Mesendoderm (in vitro differentiated cells): ENCODE results near the gene RRAS.

Experiments used
- DNase-seq: peaks from one replicate; pipeline ENCODE4 v3.0.0; 2013
- H2AK5ac ChIP-seq: 2 replicates; pipeline ENCODE4 v1.6.1; 2013; ENCODE audit warnings: low read length, inconsistent platforms
- H2BK120ac ChIP-seq: 2 replicates; pipeline ENCODE4 v1.6.1; 2013; ENCODE audit warnings: low read depth, mild to moderate bottlenecking, low read length, moderate library complexity, mixed read lengths
- H2BK15ac ChIP-seq: replicated peaks from 2 replicates; pipeline ENCODE4 v1.6.1; 2013; ENCODE audit warnings: low read depth, mild to moderate bottlenecking, moderate library complexity
- H2BK5ac ChIP-seq: 2 replicates; pipeline ENCODE4 v1.6.1; 2013; ENCODE audit warnings: low read length, inconsistent platforms
- H3K18ac ChIP-seq: 2 replicates; pipeline ENCODE4 v1.6.1; 2013; ENCODE audit warnings: mild to moderate bottlenecking, low read length, mixed read lengths
- H3K23ac ChIP-seq: one replicate; pipeline ENCODE4 v1.6.1; 2013; ENCODE audit warnings: low read length
- H3K27ac ChIP-seq: 2 replicates; pipeline ENCODE4 v1.5.1; 2013; ENCODE audit warnings: low read depth, mild to moderate bottlenecking, inconsistent platforms, low read length, moderate library complexity
- H3K27me3 ChIP-seq: 2 replicates; pipeline ENCODE4 v1.6.1; 2013; ENCODE audit warnings: low read length, control low read depth, mild to moderate bottlenecking, inconsistent platforms; ENCODE audit not compliant: insufficient read depth, poor library complexity
- H3K36me3 ChIP-seq: 2 replicates; pipeline ENCODE4 v1.6.1; 2013; ENCODE audit warnings: low read length, inconsistent platforms; ENCODE audit not compliant: control insufficient read depth, insufficient read depth
- H3K4ac ChIP-seq: one replicate; pipeline ENCODE4 v1.6.1; 2013; ENCODE audit warnings: low read depth, mild to moderate bottlenecking, low read length, moderate library complexity
- H3K4me1 ChIP-seq: 2 replicates; pipeline ENCODE4 v1.6.1; 2013; ENCODE audit warnings: low read depth, low read length, inconsistent platforms; ENCODE audit not compliant: control insufficient read depth
- H3K4me2 ChIP-seq: 2 replicates; pipeline ENCODE4 v1.6.1; 2013; ENCODE audit warnings: low read length
- H3K4me3 ChIP-seq: 2 replicates; pipeline ENCODE4 v1.5.1; 2013; ENCODE audit warnings: mild to moderate bottlenecking, low read length
- H3K56ac ChIP-seq: one replicate; pipeline ENCODE4 v1.6.1; 2013; ENCODE audit warnings: low read length
- H3K79me1 ChIP-seq: 2 replicates; pipeline ENCODE4 v1.6.1; 2013; ENCODE audit warnings: low read length, inconsistent platforms
- H3K79me2 ChIP-seq: 2 replicates; pipeline ENCODE4 v1.6.1; 2013; ENCODE audit warnings: mild to moderate bottlenecking, low read length; ENCODE audit not compliant: control insufficient read depth, insufficient read depth
- H3K9ac ChIP-seq: 2 replicates; pipeline ENCODE4 v1.6.1; 2013; ENCODE audit warnings: low read length, inconsistent platforms
- H4K5ac ChIP-seq: one replicate; pipeline ENCODE4 v1.6.1; 2013; ENCODE audit warnings: low read length
- H4K8ac ChIP-seq: one replicate; pipeline ENCODE4 v1.6.1; 2013; ENCODE audit warnings: low read depth, mild to moderate bottlenecking, control low read depth, low read length, moderate library complexity
- WGBS: extraction: QIAGEN DNeasy Blood & Tissue Kit; methylation state at CpG from one replicate; pipeline ENCODE4 v1.1.7; 2013; ENCODE audit warnings: low lambda C conversion rate, missing lambda C conversion rate; ENCODE audit not compliant: insufficient coverage; ENCODE audit errors: extremely low coverage; 5-methylcytosine and 5-hydroxymethylcytosine counted together

Gene RRAS

DNA sequence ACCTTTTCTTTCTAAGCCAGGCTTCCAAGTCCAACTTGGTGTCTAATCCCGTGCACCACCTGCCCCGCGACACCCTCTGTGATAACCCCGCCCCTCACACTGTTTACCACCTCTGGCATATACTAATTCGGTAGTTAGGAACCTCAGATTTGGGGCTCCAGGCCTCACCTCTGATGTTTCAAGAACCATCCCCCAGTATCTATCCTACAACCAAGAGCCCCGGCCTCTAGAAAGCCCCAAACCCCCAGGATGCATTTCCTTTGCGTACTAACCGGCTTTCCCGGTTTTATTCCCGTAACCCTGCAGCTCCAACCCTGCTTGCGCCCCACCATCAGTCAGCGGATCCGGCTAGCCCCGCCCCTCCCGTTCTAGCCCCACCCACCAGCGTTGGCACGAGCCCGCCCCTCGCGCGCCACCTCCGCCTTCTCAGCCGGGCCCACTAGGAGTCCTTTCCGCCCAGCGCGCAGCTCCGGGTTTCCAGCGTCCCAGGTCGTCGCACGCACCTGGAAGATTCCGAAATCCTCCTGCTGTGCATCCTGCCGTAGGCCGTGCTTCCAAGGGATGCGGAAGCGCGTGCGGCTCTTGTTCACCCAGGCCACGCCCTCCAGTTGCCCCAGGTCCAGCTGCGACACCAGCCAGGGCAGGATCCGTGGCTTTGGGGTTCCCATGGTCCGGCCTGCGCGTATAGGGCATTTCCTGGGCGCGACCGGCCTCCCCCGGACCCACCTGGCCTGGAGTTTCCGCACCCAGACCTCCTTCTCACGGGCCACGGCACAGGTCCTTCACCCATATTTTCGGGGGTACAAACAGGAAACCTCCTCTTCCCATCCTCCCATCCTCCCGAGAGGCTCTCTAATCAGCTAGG lies 24.5 kb upstream of the RRAS start:
- Histone ChIP-seq H3K4me3 (peak overlapping the region; percentile 99), H3K18ac (no peak overlapping the region), H2AK5ac (peak overlapping the region; percentile 99), H3K23ac (peak overlapping the region; percentile 94), H3K4ac (no peak overlapping the region), H3K4me1 (peaks cover 2% of the 10 kb centered on the region), H3K9ac (peak overlapping the region; percentile 99), H3K79me1 (peaks cover 17% of the 10 kb centered on the region), H3K27ac (peak overlapping the region; percentile 55), H3K56ac (peak overlapping the region; percentile 99), H3K4me2 (peak overlapping the region; percentile 100), H4K8ac (no peak overlapping the region), H2BK5ac (peak overlapping the region; percentile 78), H4K5ac (no peak overlapping the region), H3K79me2 (peaks cover 19% of the 10 kb centered on the region), H3K36me3 (peaks cover 8% of the 10 kb centered on the region), H2BK15ac (no peak overlapping the region), H2BK120ac (no peak overlapping the region), H3K27me3 (no peaks in the 10 kb centered on the region)
- DNase-seq, result peak; percentile 92
- WGBS, result no CpG with 5 or more reads among the region's 53 CpGs

GRCh38 chr19:49663224-49663623 lies 23.3 kb upstream of the RRAS start:
- Histone ChIP-seq H3K4me1 (peaks cover 2% of the 10 kb centered on the region), H3K79me1 (peaks cover 17% of the 10 kb centered on the region), H3K36me3 (peaks cover 15% of the 10 kb centered on the region), H3K23ac (no peak overlapping the region), H2BK120ac (no peak overlapping the region), H3K27me3 (no peaks in the 10 kb centered on the region), H2AK5ac (no peak overlapping the region), H3K4me2 (no peak overlapping the region), H3K4ac (no peak overlapping the region), H2BK15ac (no peak overlapping the region), H2BK5ac (no peak overlapping the region), H4K8ac (no peak overlapping the region), H3K27ac (no peak overlapping the region), H3K79me2 (peaks cover 19% of the 10 kb centered on the region), H3K56ac (no peak overlapping the region), H4K5ac (no peak overlapping the region), H3K9ac (no peak overlapping the region), H3K18ac (no peak overlapping the region), H3K4me3 (no peak overlapping the region)
- no peak for DNase-seq
- no CpG with 5 or more reads among the region's 12 CpGs for WGBS

DNA sequence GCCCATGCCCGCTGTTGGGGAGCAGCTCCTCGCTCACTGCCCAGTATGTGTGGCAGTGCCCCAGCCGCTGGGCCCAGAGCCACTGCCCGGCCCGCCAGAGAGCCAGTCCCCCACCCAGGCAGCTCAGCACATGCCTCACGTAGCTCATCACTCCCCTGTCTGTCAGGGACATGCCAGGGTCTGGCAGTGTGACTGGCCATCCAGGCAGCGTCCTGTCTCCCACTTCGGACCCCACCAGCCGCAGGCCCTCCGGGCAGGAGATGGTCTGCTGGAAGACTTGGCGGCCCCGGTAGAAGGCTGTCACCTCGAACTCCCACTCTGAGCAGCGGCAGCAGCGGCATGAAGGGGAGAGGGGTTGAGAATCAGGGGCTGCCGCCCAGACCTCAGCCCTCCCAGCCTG lies 22.1 kb upstream of the RRAS start:
- H2AK5ac ChIP-seq, result no peak overlapping the region
- H3K56ac ChIP-seq, result no peak overlapping the region
- no peak overlapping the region for H3K18ac ChIP-seq
- no CpG with 5 or more reads among the region's 16 CpGs for WGBS
- H4K8ac ChIP-seq, result no peak overlapping the region
- peaks cover 13% of the 10 kb centered on the region for H3K79me1 ChIP-seq
- H3K27me3 ChIP-seq, result no peaks in the 10 kb centered on the region
- no peak overlapping the region for H2BK5ac ChIP-seq
- DNase-seq, result no peak
- no peak overlapping the region for H3K4me3 ChIP-seq
- H3K27ac ChIP-seq, result no peak overlapping the region
- no peak overlapping the region for H3K4me2 ChIP-seq
- no peak overlapping the region for H4K5ac ChIP-seq
- no peak overlapping the region for H2BK120ac ChIP-seq
- no peak overlapping the region for H3K9ac ChIP-seq
- peaks cover 16% of the 10 kb centered on the region for H3K79me2 ChIP-seq
- H3K4ac ChIP-seq, result no peak overlapping the region
- peaks cover 19% of the 10 kb centered on the region for H3K36me3 ChIP-seq
- peaks cover 2% of the 10 kb centered on the region for H3K4me1 ChIP-seq
- H2BK15ac ChIP-seq, result no peak overlapping the region
- H3K23ac ChIP-seq, result no peak overlapping the region

DNA sequence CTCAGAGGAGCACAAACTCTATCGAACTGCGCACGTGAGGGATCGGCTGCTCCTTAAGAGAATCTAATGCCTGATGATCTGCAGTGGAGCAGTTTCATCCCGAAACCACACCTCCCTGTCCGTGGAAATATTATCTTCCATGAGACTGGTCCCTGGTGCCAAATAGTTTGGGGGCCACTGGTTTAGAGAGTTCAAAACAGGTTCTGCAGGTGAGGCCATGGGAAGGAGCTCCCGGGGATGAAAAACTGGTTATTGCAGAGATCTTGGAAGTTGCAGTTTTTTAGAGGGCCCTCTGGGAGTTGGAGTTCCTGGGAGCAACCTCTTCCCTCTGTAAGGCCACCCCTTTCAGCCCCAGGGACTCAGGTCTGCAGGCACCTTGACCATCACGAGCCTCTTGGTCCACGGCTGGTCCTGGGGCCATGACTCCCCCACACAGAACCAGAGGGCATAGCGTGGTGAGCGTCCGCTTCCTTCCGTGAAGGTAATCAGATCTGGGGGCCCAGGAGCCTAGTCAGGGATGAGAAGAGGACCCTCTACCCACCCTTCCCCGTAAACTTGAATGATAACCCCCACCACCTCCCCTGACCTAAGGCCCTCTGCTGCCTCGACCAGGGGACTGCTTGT lies 20.5 kb upstream of the RRAS start:
- peaks cover 19% of the 10 kb centered on the region for H3K36me3 ChIP-seq
- no peak overlapping the region for H3K23ac ChIP-seq
- H3K9ac ChIP-seq, result no peak overlapping the region
- H2BK15ac ChIP-seq, result no peak overlapping the region
- no CpG with 5 or more reads among the region's 15 CpGs for WGBS
- H2BK5ac ChIP-seq, result no peak overlapping the region
- H3K18ac ChIP-seq, result no peak overlapping the region
- H3K79me1 ChIP-seq, result peaks cover 7% of the 10 kb centered on the region
- H3K4me1 ChIP-seq, result no peaks in the 10 kb centered on the region
- peaks cover 7% of the 10 kb centered on the region for H3K79me2 ChIP-seq
- H4K5ac ChIP-seq, result no peak overlapping the region
- H3K27me3 ChIP-seq, result no peaks in the 10 kb centered on the region
- no peak for DNase-seq
- H3K27ac ChIP-seq, result no peak overlapping the region
- no peak overlapping the region for H3K4ac ChIP-seq
- H2BK120ac ChIP-seq, result no peak overlapping the region
- H4K8ac ChIP-seq, result no peak overlapping the region
- H3K4me2 ChIP-seq, result no peak overlapping the region
- no peak overlapping the region for H3K56ac ChIP-seq
- H3K4me3 ChIP-seq, result no peak overlapping the region
- no peak overlapping the region for H2AK5ac ChIP-seq

DNA sequence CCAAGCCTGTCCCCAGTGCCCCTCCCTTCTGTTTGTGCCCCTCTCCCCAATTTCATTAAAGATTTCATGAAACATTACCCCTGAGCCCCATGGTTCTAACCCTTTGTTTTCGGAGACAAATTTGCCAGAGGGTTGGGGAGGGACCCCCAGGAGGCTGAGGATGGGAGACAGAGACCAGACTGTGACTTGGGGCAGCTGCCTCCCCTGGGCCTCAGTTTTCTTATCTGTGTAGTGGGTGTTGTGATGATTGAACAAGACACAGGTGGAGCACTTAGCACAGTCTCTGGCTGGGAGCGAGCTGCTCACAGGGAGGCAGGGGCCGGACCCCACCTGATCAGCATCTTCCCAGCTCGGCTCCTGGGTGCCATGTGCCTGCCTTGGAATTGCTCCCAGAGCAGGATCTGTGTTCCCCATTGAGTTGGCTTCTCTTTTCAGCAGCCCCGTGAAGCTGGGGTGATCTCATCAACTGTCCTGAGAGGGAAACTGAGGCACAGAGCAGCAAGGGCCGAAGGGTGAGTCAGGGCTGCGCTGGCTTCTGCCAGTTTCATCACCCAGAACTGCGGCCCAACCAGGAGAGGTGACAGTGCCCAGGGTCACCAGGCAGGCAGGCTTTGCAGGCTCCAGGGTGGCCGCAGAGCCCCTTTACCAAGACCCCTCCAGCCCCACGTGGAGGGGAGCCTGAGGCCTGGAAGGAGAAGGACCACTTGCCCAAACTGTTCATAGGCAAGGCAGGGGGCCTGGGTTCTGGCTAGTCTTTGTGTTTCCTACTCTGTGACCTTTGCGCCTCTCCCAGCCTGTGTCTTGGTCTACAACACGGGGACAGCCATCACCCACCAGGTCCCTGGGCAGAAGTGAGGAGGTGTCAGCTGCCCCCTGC lies 18.9 kb upstream of the RRAS start:
- Histone ChIP-seq H3K4me2 (no peak overlapping the region), H4K8ac (no peak overlapping the region), H3K27ac (no peak overlapping the region), H2AK5ac (no peak overlapping the region), H3K4me3 (no peak overlapping the region), H3K18ac (no peak overlapping the region), H3K79me2 (no peaks in the 10 kb centered on the region), H3K4ac (no peak overlapping the region), H3K36me3 (peaks cover 23% of the 10 kb centered on the region), H2BK5ac (no peak overlapping the region), H2BK120ac (no peak overlapping the region), H3K4me1 (no peaks in the 10 kb centered on the region), H3K56ac (no peak overlapping the region), H3K9ac (no peak overlapping the region), H3K23ac (no peak overlapping the region), H3K27me3 (no peaks in the 10 kb centered on the region), H2BK15ac (no peak overlapping the region), H3K79me1 (peaks cover 2% of the 10 kb centered on the region), H4K5ac (no peak overlapping the region)
- WGBS, result no CpG with 5 or more reads among the region's 12 CpGs
- DNase-seq, result no peak
